IMR-90 (cell line): ENCODE measurements around the gene CYP2A7.

Experiments used
- BHLHE40 ChIP-seq: fragments of 150-350 bp; IDR thresholded peaks from 2 replicates; pipeline ENCODE4 v1.6.1; 2016; ENCODE audit warnings: mild to moderate bottlenecking, low read depth, low read length
- MXI1 ChIP-seq: IDR thresholded peaks from 2 replicates; pipeline ENCODE4 v1.6.1; 2012; ENCODE audit warnings: low read depth, mild to moderate bottlenecking, low read length, moderate library complexity, borderline replicate concordance
- POLR2A ChIP-seq: IDR thresholded peaks from 2 replicates; pipeline ENCODE4 v1.6.1; 2012; ENCODE audit warnings: mild to moderate bottlenecking, low read depth, low read length
- RAD21 ChIP-seq: IDR thresholded peaks from 2 replicates; pipeline ENCODE4 v1.6.1; 2012; ENCODE audit warnings: low read length, improper control_type of control experiment
- RCOR1 ChIP-seq: IDR thresholded peaks from 2 replicates; pipeline ENCODE4 v1.6.1; 2012; ENCODE audit warnings: mild to moderate bottlenecking, low read length, improper control_type of control experiment; ENCODE audit not compliant: insufficient replicate concordance
- RFX5 ChIP-seq: IDR thresholded peaks from 2 replicates; pipeline ENCODE4 v1.8.0; 2012; ENCODE audit warnings: low read depth, mild to moderate bottlenecking, low read length, moderate library complexity
- SMC3 ChIP-seq: fragments of 150-350 bp; IDR thresholded peaks from 2 replicates; pipeline ENCODE4 v1.6.1; 2016; ENCODE audit warnings: low read depth, mild to moderate bottlenecking, antibody characterized with exemption, low read length, moderate library complexity
- TF ChIP-seq, protein P1 (sequence below): conservative IDR thresholded peaks from 2 replicates; pipeline ENCODE4 v1.5.1; 2012; ENCODE audit warnings: mild to moderate bottlenecking, low read depth, low read length, improper control_type of control experiment

DNA sequence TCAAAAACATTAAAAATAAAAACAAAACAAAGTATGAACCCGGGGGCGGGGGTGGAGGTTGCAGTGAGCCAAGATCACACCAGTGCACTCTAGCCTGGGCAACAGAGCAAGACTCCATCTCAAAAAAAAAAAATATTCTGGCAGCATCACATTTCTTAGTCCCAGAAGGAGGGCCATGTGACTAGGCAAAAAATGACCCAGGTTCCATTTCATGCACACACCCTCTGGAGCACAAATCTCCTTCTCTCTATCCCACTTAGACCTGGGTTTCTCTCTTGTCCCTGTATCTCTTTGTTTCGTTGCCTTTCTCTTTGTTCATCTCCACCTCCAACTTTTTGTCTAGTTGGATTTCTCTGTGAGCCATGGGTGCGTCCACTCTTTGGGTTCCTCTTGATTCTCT is 6.2 kb upstream of the CYP2A7 start:
- TF ChIP-seq, protein P1, sequence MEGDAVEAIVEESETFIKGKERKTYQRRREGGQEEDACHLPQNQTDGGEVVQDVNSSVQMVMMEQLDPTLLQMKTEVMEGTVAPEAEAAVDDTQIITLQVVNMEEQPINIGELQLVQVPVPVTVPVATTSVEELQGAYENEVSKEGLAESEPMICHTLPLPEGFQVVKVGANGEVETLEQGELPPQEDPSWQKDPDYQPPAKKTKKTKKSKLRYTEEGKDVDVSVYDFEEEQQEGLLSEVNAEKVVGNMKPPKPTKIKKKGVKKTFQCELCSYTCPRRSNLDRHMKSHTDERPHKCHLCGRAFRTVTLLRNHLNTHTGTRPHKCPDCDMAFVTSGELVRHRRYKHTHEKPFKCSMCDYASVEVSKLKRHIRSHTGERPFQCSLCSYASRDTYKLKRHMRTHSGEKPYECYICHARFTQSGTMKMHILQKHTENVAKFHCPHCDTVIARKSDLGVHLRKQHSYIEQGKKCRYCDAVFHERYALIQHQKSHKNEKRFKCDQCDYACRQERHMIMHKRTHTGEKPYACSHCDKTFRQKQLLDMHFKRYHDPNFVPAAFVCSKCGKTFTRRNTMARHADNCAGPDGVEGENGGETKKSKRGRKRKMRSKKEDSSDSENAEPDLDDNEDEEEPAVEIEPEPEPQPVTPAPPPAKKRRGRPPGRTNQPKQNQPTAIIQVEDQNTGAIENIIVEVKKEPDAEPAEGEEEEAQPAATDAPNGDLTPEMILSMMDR, result no peak
- no peak for TF ChIP-seq POLR2A
- TF ChIP-seq MXI1, result no peak
- no peak for TF ChIP-seq RCOR1
- no peak for TF ChIP-seq RAD21
- TF ChIP-seq BHLHE40, result no peak
- TF ChIP-seq SMC3, result no peak
- TF ChIP-seq RFX5, result no peak
